B cell (primary cell): Measurements from ENCODE around the gene INF2. TPM values are rescaled to one million over a fixed set of nuclear protein-coding genes. Genes with fewer than 3 reads are reported as not detected.

Experiments used
- ATAC-seq: fragments of 200-7000 bp; cut with Tn5 transposase; one replicate; pipeline ENCODE4 v1.10.0; 2021; ENCODE audit warnings: low read depth, mild to moderate bottlenecking, moderate number of reproducible peaks, moderate library complexity
- CTCF ChIA-PET: fragments of 350-600 bp; sonication (Branson Sonifier 250); formaldehyde crosslinking; loops from one replicate; lab custom pipeline; 2021; ENCODE audit warnings: antibody characterized with exemption, inconsistent platforms; lab: Charles Lee
- POLR2A ChIA-PET: fragments of 350-600 bp; sonication (Branson Sonifier 250); formaldehyde crosslinking; loops from one replicate; lab custom pipeline; 2021; ENCODE audit warnings: antibody characterized with exemption; lab: Charles Lee
- DNase-seq: peaks from one replicate; pipeline ENCODE4 v3.0.0; 2013
- H2AFZ ChIP-seq: 2 replicates; pipeline ENCODE4 v1.6.1; 2012; ENCODE audit warnings: mild to moderate bottlenecking, low read depth, low read length; ENCODE audit not compliant: insufficient read depth, poor library complexity, severe bottlenecking
- H3K27ac ChIP-seq, 2 donors: 1 replicate in 1 of 2; 2 replicates in 1 of 2; pipeline ENCODE4 v1.5.1; 2012 to 2013; ENCODE audit warnings: low read length in 2 of 2, mild to moderate bottlenecking in 2 of 2, moderate library complexity in 1 of 2
- H3K27me3 ChIP-seq, 4 experiments: fragments of 200-600 bp in 1 of 4; sonication (generic) in 1 of 4; replicated peaks in 1 of 4; 1 replicate in 2 of 4; 2 replicates in 2 of 4; pipeline versions ENCODE4 v1.6.1 to v1.7.0; 2013 to 2016; ENCODE audit warnings: low read length in 3 of 4, mild to moderate bottlenecking in 2 of 4, mixed read lengths in 1 of 4, moderate library complexity in 1 of 4; ENCODE audit not compliant: insufficient read depth in 4 of 4, control insufficient read depth in 3 of 4; ENCODE audit errors: control extremely low read depth in 1 of 4
- H3K36me3 ChIP-seq, 2 experiments: replicated peaks in 1 of 2; 1 replicate in 1 of 2; 2 replicates in 1 of 2; pipeline versions ENCODE4 v1.6.1 to v1.7.1; 2013; ENCODE audit warnings: low read length in 1 of 2; ENCODE audit not compliant: insufficient read depth in 2 of 2, control insufficient read depth in 1 of 2; ENCODE audit errors: control extremely low read depth in 1 of 2, extremely low read depth in 1 of 2
- H3K4me1 ChIP-seq, 2 donors: fragments of 200-600 bp in 1 of 2; sonication (generic) in 1 of 2; 1 replicate in 1 of 2; 2 replicates in 1 of 2; pipeline versions ENCODE4 v1.5.1 to v1.6.1; 2013 to 2017; ENCODE audit warnings: low read length in 2 of 2; ENCODE audit not compliant: control insufficient read depth in 2 of 2, insufficient read depth in 2 of 2
- H3K4me2 ChIP-seq: replicated peaks from 2 replicates; pipeline ENCODE3; 2012; ENCODE audit warnings: mild to moderate bottlenecking, low read depth, low read length; ENCODE audit not compliant: poor library complexity, severe bottlenecking
- H3K4me3 ChIP-seq, 5 experiments: fragments of 200-600 bp in 1 of 5; sonication (generic) in 1 of 5; 1 replicate in 3 of 5; 2 replicates in 2 of 5; pipeline versions ENCODE4 v1.5.1 to v1.7.0; 2011 to 2016; ENCODE audit warnings: low read length in 4 of 5, mild to moderate bottlenecking in 4 of 5, low read depth in 2 of 5, control low read depth in 1 of 5, moderate library complexity in 1 of 5; ENCODE audit not compliant: insufficient read depth in 1 of 5; ENCODE audit errors: control extremely low read depth in 1 of 5, extremely low read depth in 1 of 5
- H3K79me2 ChIP-seq: fragments of 200-600 bp; sonication (generic); one replicate; pipeline ENCODE4 v1.6.0; 2016; ENCODE audit warnings: low read length; ENCODE audit not compliant: control insufficient read depth, insufficient read depth
- H3K9ac ChIP-seq: fragments of 200-600 bp; sonication (generic); 2 replicates; pipeline ENCODE4 v1.6.1; 2017; ENCODE audit warnings: mild to moderate bottlenecking, low read length, moderate library complexity
- H3K9me3 ChIP-seq, 3 donors: one replicate each; pipeline versions ENCODE4 v1.6.1 to v1.7.1; 2013; ENCODE audit warnings: low read length in 2 of 3; ENCODE audit not compliant: control insufficient read depth in 2 of 3, insufficient read depth in 1 of 3; ENCODE audit errors: control extremely low read depth in 1 of 3
- H4K20me1 ChIP-seq: 2 replicates; pipeline ENCODE4 v1.6.0; 2012; ENCODE audit warnings: mild to moderate bottlenecking, low read length; ENCODE audit not compliant: insufficient read depth, control insufficient read depth, poor library complexity, severe bottlenecking
- H3K27ac Mint-ChIP-seq: one replicate; pipeline ENCODE4 v1.8.0; 2021; ENCODE audit warnings: mixed read lengths
- H3K27me3 Mint-ChIP-seq: one replicate; pipeline ENCODE4 v1.8.0; 2021; ENCODE audit warnings: mixed read lengths
- H3K4me1 Mint-ChIP-seq: one replicate; pipeline ENCODE4 v1.8.0; 2021; ENCODE audit warnings: mixed read lengths
- H3K4me3 Mint-ChIP-seq: one replicate; pipeline ENCODE4 v1.8.0; 2021; ENCODE audit warnings: mixed read lengths
- H3K9me3 Mint-ChIP-seq: one replicate; pipeline ENCODE4 v1.8.0; 2022; ENCODE audit warnings: mixed read lengths; ENCODE audit not compliant: insufficient read depth
- EZH2 ChIP-seq: IDR thresholded peaks from 2 replicates; pipeline ENCODE4 v1.6.1; 2012; ENCODE audit warnings: borderline replicate concordance, low read depth, mild to moderate bottlenecking, moderate library complexity, low read length; ENCODE audit not compliant: insufficient read depth, poor library complexity, severe bottlenecking
- WGBS: methylation state at CpG from one replicate; pipeline ENCODE4 v1.1.5; 2013; ENCODE audit warnings: missing lambda C conversion rate; ENCODE audit not compliant: insufficient coverage; 5-methylcytosine and 5-hydroxymethylcytosine counted together
- intact Hi-C: fragments of 100-400 bp; cut with micrococcal nuclease; formaldehyde crosslinking; loops from one replicate; pipeline ENCODE4 v1.10.0; 2022
- polyA plus RNA-seq: library from polyadenylated mRNA; depleted of rRNA; stranded (reverse); fragments of >200 nt; gene quantifications from 2 replicates; pipeline ENCODE4 v1.2.3, GENCODE V29; 2012
- total RNA-seq, 2 donors: library from RNA; stranded (reverse); fragments of 120-200 nt in 1 of 2; gene quantifications; 1 replicate in 1 of 2; 2 replicates in 1 of 2; pipeline versions ENCODE4 v1.2.3 to v1.2.4, GENCODE V29; 2013 to 2022
- TF ChIP-seq, protein P1 (sequence below): fragments of 200-600 bp; IDR thresholded peaks from one replicate; pipeline ENCODE4 v1.8.0; 2022; ENCODE audit warnings: antibody characterized with exemption, mild to moderate bottlenecking

The INF2 gene
- total and polyA plus RNA-seq, 2 donors (not counting 1 experiment from before 2014, with no cell fraction given): 90.2 to 100 TPM

DNA sequence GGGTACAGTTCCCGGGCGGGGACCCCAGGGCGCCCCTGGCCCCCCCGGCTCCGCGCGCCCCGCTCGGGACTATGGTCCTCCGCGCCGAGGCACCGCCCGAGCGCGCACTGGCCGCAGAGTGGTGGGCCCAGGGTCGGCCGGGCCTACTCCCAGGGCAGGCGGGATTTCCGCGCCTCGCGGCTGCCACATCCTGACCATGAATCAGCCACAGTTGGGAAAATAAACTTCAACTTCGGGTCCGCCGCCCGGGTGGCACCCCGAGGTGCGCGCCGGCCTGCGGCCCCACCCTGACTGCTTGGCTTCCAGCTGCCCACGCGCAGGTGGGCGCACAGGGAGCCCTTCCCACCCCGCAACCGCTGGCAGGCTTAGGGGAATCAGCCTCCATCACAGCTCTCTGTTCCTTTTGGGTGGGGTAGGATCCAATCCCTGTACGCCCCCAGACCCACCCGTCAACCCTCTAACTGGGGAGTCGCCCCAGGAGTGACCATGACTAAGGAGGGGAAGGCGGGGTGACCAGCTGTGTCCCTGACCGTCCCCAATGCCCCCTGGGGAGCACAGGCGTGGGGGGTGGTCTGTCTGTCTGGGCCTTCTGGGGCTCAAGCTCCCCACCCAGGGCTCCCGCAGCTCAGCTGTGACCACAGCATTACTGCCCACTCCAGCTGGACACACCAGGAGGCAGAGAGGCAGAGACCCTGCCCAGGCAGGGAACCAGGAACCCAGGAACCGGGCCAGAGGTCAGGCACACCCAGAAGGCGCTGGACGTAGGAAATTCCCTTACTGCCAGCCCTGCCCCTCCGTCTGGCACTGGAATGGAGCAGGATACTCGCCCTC is 678 bp downstream of the INF2 start:
- TF ChIP-seq EZH2: no peak
- TF ChIP-seq, protein P1, sequence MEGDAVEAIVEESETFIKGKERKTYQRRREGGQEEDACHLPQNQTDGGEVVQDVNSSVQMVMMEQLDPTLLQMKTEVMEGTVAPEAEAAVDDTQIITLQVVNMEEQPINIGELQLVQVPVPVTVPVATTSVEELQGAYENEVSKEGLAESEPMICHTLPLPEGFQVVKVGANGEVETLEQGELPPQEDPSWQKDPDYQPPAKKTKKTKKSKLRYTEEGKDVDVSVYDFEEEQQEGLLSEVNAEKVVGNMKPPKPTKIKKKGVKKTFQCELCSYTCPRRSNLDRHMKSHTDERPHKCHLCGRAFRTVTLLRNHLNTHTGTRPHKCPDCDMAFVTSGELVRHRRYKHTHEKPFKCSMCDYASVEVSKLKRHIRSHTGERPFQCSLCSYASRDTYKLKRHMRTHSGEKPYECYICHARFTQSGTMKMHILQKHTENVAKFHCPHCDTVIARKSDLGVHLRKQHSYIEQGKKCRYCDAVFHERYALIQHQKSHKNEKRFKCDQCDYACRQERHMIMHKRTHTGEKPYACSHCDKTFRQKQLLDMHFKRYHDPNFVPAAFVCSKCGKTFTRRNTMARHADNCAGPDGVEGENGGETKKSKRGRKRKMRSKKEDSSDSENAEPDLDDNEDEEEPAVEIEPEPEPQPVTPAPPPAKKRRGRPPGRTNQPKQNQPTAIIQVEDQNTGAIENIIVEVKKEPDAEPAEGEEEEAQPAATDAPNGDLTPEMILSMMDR: no peak
- peak overlapping the region; percentile 72 for H2AFZ ChIP-seq
- peak overlapping the region; percentile 18 to 72 for H3K27ac ChIP-seq
- H3K9me3 ChIP-seq: no peaks in the 10 kb centered on the region
- ATAC-seq: peak; percentile 20
- peak overlapping the region; percentile 31 to 87 (median 70) for H3K4me3 ChIP-seq
- peaks cover 45 to 86% of the 10 kb centered on the region in 2 donors for H3K4me1 ChIP-seq
- H3K9ac ChIP-seq: peak overlapping the region; percentile 87
- no peaks in the 10 kb centered on the region for H3K9me3 Mint-ChIP-seq
- POLR2A ChIA-PET: no interaction called here
- peaks cover 52% of the 10 kb centered on the region for H4K20me1 ChIP-seq
- CTCF ChIA-PET: interaction anchor here (0.5 to 2.0 kb wide), 7 partner anchors 9 to 78 kb away, joined by 3 to 8 read pairs (median 5); no protein-coding TSS in a partner anchor
- peaks cover 0 to 7% of the 10 kb centered on the region in 2 experiments for H3K36me3 ChIP-seq
- DNase-seq: no peak
- H3K27me3 ChIP-seq: no peaks in the 10 kb centered on the region
- H3K4me1 Mint-ChIP-seq: peaks cover 64% of the 10 kb centered on the region
- H3K27ac Mint-ChIP-seq: peak overlapping the region; percentile 74
- H3K79me2 ChIP-seq: peaks cover 55% of the 10 kb centered on the region
- no peaks in the 10 kb centered on the region for H3K27me3 Mint-ChIP-seq
- 8% methylated on average over 43 of the region's 50 CpGs for WGBS
- intact Hi-C loops: loop anchor here (2.0 kb wide), 1 partner anchor 33 kb away; no protein-coding TSS in a partner anchor
- H3K4me2 ChIP-seq: peak overlapping the region; percentile 87
- peak overlapping the region; percentile 78 for H3K4me3 Mint-ChIP-seq
